Amniotic stem cell (primary cell): ENCODE measurements around the gene NFATC2IP.
"Not testable (repeated sequence)": the region's sequence is repeated elsewhere in the genome, so short reads cannot be mapped to it uniquely, and the experiment has no call there.

Source experiments
- DNase-seq: peaks from one replicate; lab custom pipeline; 2025; lab: John Stamatoyannopoulos, UW

The NFATC2IP gene

GRCh38 chr16:28926284-28926683, 24.5 kb upstream of the NFATC2IP start:
- not testable (repeated sequence) for DNase-seq

GRCh38 chr16:28927815-28928214, 22.9 kb upstream of the NFATC2IP start:
- no peak for DNase-seq

GRCh38 chr16:28930203-28930602, 20.5 kb upstream of the NFATC2IP start:
- DNase-seq: no peak

- DNase-seq: no peak
These were observed 20.1 kb upstream of the NFATC2IP start for GRCh38 chr16:28930652-28931051.

- DNase-seq: no peak
These were observed 18.9 kb upstream of the NFATC2IP start, which contains the start of gene CD19 for GRCh38 chr16:28931801-28932225. Gene CD19, plus strand, starts transcription at chr16:28931971. Its CDS starts 30 bp downstream, at chr16:28932001.

- no peak for DNase-seq
These were observed 18.2 kb upstream of the NFATC2IP start for GRCh38 chr16:28932339-28933141.

- DNase-seq: no peak
These were observed 17.6 kb upstream of the NFATC2IP start for GRCh38 chr16:28933171-28933570.

- no peak for DNase-seq
These were observed 15.4 kb upstream of the NFATC2IP start for GRCh38 chr16:28935346-28935745.

GRCh38 chr16:28935924-28936783, 14.6 kb upstream of the NFATC2IP start:
- no peak for DNase-seq

- no peak for DNase-seq
These were observed 14.0 kb upstream of the NFATC2IP start for GRCh38 chr16:28936784-28937155.

- no peak for DNase-seq
These were observed 13.4 kb upstream of the NFATC2IP start for GRCh38 chr16:28937222-28937876.

GRCh38 chr16:28938721-28939120, 12.0 kb upstream of the NFATC2IP start:
- no peak for DNase-seq

- not testable (repeated sequence) for DNase-seq
These were observed 10.9 kb upstream of the NFATC2IP start for GRCh38 chr16:28939825-28940224.

GRCh38 chr16:28943281-28943680, 7.5 kb upstream of the NFATC2IP start:
- no peak for DNase-seq

GRCh38 chr16:28946681-28947080, 4.1 kb upstream of the NFATC2IP start:
- no peak for DNase-seq

GRCh38 chr16:28951410-28951943, 740 bp downstream of the NFATC2IP start:
- DNase-seq: no peak

GRCh38 chr16:28958216-28958615, 7.5 kb downstream of the NFATC2IP start:
- no peak for DNase-seq

- DNase-seq: no peak
These were observed 8.1 kb downstream of the NFATC2IP start for GRCh38 chr16:28958836-28959235.

- DNase-seq: no peak
These were observed 13.3 kb downstream of the NFATC2IP start for GRCh38 chr16:28964072-28964471.

- DNase-seq: no peak
These were observed 13.8 kb downstream of the NFATC2IP start for GRCh38 chr16:28964496-28964895.

- DNase-seq: no peak
These were observed 16.4 kb downstream of the NFATC2IP start for GRCh38 chr16:28967156-28967555.

- DNase-seq: not testable (repeated sequence)
These were observed 19.0 kb downstream of the NFATC2IP start for GRCh38 chr16:28969696-28970095.
